Epithelial cell of esophagus (primary cell): ENCODE measurements around the gene DVL1.

Experiments
- DNase-seq: peaks from one replicate; pipeline ENCODE4 v3.0.0; 2010; ENCODE audit warnings: low read depth
- H3K4me3 ChIP-seq: 2 replicates; pipeline ENCODE4 v1.5.1; 2011; ENCODE audit warnings: mild to moderate bottlenecking, low read length, control low read depth
- CTCF ChIP-seq: IDR thresholded peaks from 2 replicates; pipeline ENCODE4 v1.5.1; 2011; ENCODE audit warnings: low read depth, mild to moderate bottlenecking, low read length, control low read depth, inconsistent platforms; ENCODE audit not compliant: insufficient read depth; ENCODE audit errors: missing control alignments

DVL1 gene

GRCh38 chr1:1304331-1305299 lies 44.6 kb downstream of the DVL1 start:
- no peak for TF ChIP-seq CTCF
- H3K4me3 ChIP-seq = peak overlapping the region; percentile 78
- DNase-seq = peak; percentile 81

GRCh38 chr1:1303736-1304135 lies 45.5 kb downstream of the DVL1 start:
- no peak for DNase-seq

GRCh38 chr1:1302951-1303509 lies 46.2 kb downstream of the DVL1 start:
- DNase-seq = peak; percentile 70
- no peak overlapping the region for H3K4me3 ChIP-seq
- TF ChIP-seq CTCF = no peak

More at GRCh38 chr1:1303736-1304135, 45.5 kb downstream of the DVL1 start:
- TF ChIP-seq CTCF = no peak
- no peak overlapping the region for H3K4me3 ChIP-seq

- peak; percentile 30 for TF ChIP-seq CTCF
- H3K4me3 ChIP-seq = no peak overlapping the region
- DNase-seq = no peak
These were observed 47.2 kb downstream of the DVL1 start for GRCh38 chr1:1302006-1302430.

GRCh38 chr1:1300352-1300739 lies 48.9 kb downstream of the DVL1 start:
- H3K4me3 ChIP-seq = no peak overlapping the region
- TF ChIP-seq CTCF = no peak
- no peak for DNase-seq

- DNase-seq = peak; percentile 35
- H3K4me3 ChIP-seq = no peak overlapping the region
- TF ChIP-seq CTCF = peak; percentile 45
These were observed 49.4 kb downstream of the DVL1 start for GRCh38 chr1:1299686-1300351.
